GM19468 (cell line): ENCODE data around the gene TOP2A.

Experiments used
- ATAC-seq: cut with Tn5 transposase; IDR thresholded peaks from one replicate; pipeline ENCODE4 v1.9.1; 2021; ENCODE audit warnings: mild to moderate bottlenecking, moderate library complexity, moderate number of reproducible peaks; ENCODE audit not compliant: unreplicated experiment; ENCODE audit errors: extremely low read depth

The TOP2A gene

DNA sequence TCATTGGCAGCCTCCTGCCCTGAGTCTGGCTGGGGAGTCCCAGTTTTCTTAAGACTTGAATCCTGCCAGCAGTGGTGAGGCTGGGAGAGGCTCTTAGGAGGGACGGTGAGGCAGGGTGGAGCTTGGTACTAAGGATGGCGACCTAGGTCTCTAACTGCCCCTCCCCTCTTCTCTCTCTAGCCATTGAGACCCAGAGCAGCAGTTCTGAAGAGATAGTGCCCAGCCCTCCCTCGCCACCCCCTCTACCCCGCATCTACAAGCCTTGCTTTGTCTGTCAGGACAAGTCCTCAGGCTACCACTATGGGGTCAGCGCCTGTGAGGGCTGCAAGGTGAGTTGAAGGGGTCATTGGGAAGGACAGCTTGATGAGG, 69.6 kb downstream of the TOP2A start:
- ATAC-seq, result no peak

- no peak for ATAC-seq
Observed at GRCh38 chr17:40347319-40348135, 70.2 kb downstream of the TOP2A start.

GRCh38 chr17:40346765-40347158, 70.9 kb downstream of the TOP2A start:
- no peak for ATAC-seq

DNA sequence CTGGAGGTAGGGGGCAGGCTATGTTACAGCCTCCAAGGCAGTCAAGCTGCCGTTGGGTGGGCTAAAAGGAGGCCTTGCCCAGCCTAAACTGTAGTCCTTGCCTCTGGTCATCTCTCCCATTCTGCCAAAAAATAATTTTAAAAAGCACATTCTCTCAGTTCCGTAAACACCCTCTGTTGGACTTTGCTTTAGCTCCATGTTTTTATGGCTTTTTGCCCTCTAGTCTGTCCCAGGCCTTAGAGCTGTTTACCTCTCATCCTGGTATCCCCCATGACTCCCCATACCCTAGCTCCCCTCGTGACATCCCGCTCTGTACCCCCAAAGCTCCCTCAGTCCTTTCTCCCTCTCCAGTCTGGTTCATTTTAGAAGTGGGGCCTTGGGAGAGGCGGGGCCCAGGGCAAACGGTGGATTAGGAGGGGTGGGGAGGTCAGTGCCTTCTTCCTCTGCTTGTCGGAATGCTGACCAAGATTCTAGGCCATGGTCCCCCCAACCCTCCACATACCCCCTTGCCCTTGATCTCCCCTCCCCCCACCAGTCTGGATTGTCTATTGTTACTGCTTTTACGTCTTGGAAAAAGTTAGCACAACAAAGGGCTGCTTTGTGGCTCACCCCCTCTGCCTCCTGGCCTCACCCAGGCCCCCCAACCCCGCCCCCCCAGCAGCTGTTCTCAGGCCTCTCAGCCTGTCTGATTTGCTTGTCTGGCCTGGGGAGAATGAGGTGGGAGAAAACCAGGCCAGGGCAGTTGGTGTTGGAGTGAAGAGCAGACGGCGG, 71.5 kb downstream of the TOP2A start:
- no peak for ATAC-seq

GRCh38 chr17:40345161-40345993, 72.3 kb downstream of the TOP2A start:
- no peak for ATAC-seq

DNA sequence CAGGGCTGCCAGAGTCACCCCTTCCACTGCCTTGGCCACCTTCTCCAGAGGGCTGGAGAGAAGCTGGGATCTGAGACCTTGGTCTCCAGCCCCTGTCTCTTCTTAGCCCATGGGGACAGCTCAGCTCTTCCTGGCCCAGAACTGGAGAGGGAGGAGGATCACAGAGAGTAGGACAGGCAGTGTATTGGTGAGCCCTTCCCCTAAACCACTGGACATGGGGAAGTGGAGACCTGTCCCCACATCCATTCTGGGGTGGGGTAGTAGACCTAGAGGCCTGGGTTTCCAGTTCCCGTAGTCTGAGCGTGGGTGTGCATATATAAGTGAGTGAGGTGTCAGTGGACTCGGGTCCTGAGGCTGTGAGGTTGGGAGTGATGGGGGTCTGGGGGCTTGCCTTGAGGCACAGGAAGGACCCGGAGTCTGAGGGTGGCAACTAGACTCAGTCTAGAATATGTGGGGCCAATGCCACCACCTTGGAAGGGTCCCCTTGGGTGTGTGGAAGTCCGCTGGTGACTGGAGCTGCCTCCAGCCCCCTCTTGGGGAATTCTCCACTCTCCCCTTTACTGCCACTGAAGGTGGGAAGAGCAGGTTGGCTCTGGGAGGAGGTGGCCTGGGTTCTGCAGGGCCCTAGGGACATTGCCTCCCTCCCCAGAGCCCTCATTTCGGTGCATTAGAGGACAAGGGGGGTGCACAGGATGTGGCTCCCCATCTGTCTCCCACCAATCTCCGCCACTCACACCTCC, 73.1 kb downstream of the TOP2A start:
- no peak for ATAC-seq

GRCh38 chr17:40343219-40344119, 74.2 kb downstream of the TOP2A start:
- no peak for ATAC-seq

GRCh38 chr17:40342504-40343218, 75.0 kb downstream of the TOP2A start:
- ATAC-seq, result no peak

DNA sequence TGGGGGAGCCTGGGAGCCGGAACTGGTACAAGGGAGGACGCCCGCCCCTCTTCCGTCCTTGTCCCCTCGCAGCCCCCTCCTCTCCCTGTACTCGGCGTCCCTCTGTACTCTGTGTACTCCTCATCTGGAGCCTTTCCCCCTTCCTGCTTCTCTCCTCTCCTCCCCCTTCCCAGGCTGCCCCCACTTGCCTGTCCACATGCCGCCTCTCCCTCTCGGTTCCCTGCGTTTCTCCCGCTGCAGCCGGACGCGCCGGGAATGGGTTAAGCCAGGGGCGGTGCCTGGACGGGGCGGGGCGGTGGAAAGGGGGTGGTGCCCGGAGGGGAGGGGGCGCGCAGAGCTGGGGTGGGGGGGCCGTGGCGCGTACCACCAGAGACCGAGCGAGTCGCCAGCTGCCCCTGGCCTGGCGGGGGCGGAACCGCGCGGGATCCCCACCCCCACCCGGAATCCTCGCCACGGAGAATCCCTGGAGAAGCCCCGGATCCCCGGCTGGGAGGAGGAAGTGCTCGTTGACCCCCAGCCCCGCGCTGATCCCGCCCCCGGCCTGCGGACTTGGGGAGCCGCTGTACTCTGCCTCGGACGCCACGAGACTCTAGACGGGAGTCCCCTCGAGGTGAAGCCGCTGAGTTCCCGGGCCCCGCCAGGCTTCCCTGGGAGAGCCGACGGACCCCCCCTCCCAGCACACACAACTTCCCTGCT, 75.7 kb downstream of the TOP2A start:
- no peak for ATAC-seq

GRCh38 chr17:40340880-40341807, 76.6 kb downstream of the TOP2A start:
- peak; percentile 41 for ATAC-seq

DNA sequence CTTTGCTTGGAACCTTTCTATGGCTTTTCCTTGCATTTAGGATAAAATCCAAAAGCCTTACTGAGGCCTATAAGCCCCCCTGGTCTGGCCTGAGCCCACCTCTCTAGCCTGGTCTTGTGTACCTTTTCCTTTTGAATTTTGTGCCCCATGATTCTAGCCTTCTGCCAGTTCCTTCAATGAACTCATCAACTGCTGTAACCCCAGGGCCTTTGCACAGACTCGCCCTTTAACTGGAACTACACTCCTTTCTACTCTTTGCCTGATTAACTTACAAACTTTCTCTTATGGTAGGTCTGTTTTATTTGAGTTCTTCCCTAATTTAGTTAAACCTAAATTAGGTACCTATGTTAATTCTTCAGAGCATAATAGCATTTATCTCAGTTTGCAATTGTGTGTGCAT, 77.4 kb downstream of the TOP2A start:
- no peak for ATAC-seq

DNA sequence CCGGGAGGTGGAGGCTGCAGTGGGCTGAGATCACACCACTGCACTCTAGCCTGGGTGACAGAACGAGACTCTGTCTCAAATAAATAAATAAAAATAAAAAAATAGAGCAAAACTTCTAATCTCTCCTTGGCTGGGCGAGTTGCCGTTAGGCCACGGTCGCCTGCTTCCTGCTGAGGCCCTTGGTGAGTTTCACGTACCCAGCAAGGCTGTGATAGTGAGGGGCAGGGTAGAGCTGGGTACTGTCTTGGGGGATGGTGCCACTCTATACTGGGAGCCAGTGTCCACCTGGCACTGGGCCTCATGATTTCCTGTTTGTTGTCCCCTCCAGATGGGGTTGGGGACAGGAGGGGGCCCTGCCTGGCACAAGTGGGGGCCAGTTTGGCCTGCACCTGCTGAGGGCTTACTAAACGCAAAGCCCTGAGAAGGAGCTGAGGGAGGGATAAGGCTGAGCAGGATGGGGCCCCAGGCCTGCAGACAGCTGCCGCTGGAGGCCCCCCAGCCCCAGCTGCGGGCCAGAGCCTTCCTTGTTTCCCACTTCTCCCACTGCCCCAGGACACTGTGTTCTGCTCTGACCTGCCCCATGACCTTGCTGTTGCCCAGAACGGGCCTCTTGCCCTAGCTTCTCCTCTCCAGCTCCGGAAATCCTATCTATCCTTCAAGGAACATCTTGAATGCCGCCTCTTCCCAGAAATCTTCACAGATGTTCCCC, 78.6 kb downstream of the TOP2A start:
- ATAC-seq, result no peak
